GM23338 (cell line): ENCODE results near the gene OR4L1. TPM values are rescaled to one million over a fixed set of nuclear protein-coding genes. Genes with fewer than 3 reads are reported as not detected.

Source experiments
- ATAC-seq: fragments of 200-7000 bp; cut with Tn5 transposase; 3 replicates; pipeline ENCODE4 v1.9.1; 2020
- DNase-seq: peaks from one replicate; pipeline ENCODE4 v3.0.0-alpha.2; 2015; ENCODE audit warnings: low spot score
- H2AFZ ChIP-seq: fragments of 200-600 bp; sonication (generic); 2 replicates; pipeline ENCODE4 v1.8.0; 2016; ENCODE audit warnings: antibody characterized with exemption, mild to moderate bottlenecking, moderate library complexity
- H3F3A ChIP-seq: fragments of 200-600 bp; sonication (generic); replicated peaks from 2 replicates; pipeline ENCODE4 v1.8.0; 2017; ENCODE audit warnings: antibody characterized with exemption, mixed run types, low read depth
- H3K27ac ChIP-seq: fragments of 200-600 bp; sonication (generic); 2 replicates; pipeline ENCODE4 v1.6.1; 2016; ENCODE audit warnings: low read depth
- H3K27me3 ChIP-seq: fragments of 200-600 bp; sonication (generic); 2 replicates; pipeline ENCODE4 v1.8.0; 2016; ENCODE audit warnings: mild to moderate bottlenecking, mixed run types, moderate library complexity; ENCODE audit not compliant: insufficient read depth
- H3K36me3 ChIP-seq: fragments of 200-600 bp; sonication (generic); 2 replicates; pipeline ENCODE4 v1.8.0; 2016; ENCODE audit warnings: mild to moderate bottlenecking; ENCODE audit not compliant: insufficient read depth
- H3K4me1 ChIP-seq: fragments of 200-600 bp; sonication (generic); 2 replicates; pipeline ENCODE4 v1.8.0; 2016; ENCODE audit warnings: mild to moderate bottlenecking, moderate library complexity; ENCODE audit not compliant: insufficient read depth
- H3K4me2 ChIP-seq: fragments of 200-600 bp; sonication (generic); 2 replicates; pipeline ENCODE4 v1.7.1; 2017; ENCODE audit warnings: mixed run types
- H3K4me3 ChIP-seq: fragments of 200-600 bp; sonication (generic); 2 replicates; pipeline ENCODE4 v1.6.1; 2016; ENCODE audit warnings: mixed run types
- H3K79me2 ChIP-seq: fragments of 200-600 bp; sonication (generic); replicated peaks from 2 replicates; pipeline ENCODE4 v1.8.0; 2017; ENCODE audit warnings: mild to moderate bottlenecking; ENCODE audit not compliant: insufficient read depth
- H3K9me2 ChIP-seq: fragments of 200-600 bp; sonication (generic); 2 replicates; pipeline ENCODE4 v1.8.0; 2017; ENCODE audit not compliant: insufficient read depth
- H4K20me1 ChIP-seq: fragments of 200-600 bp; sonication (generic); replicated peaks from 2 replicates; pipeline ENCODE4 v1.8.0; 2017; ENCODE audit warnings: mild to moderate bottlenecking; ENCODE audit not compliant: insufficient read depth
- H3K27ac Mint-ChIP-seq: 2 replicates; pipeline ENCODE4 v1.8.0; 2020; ENCODE audit warnings: inconsistent platforms, mild to moderate bottlenecking, moderate library complexity, mixed read lengths
- H3K27me3 Mint-ChIP-seq: 3 replicates; pipeline ENCODE4 v1.8.0; 2022; ENCODE audit warnings: low read depth, mild to moderate bottlenecking, moderate library complexity, mixed read lengths, inconsistent platforms; ENCODE audit not compliant: insufficient read depth, poor library complexity
- H3K36me3 Mint-ChIP-seq: 3 replicates; pipeline ENCODE4 v1.8.0; 2021; ENCODE audit warnings: low read depth, mild to moderate bottlenecking, inconsistent platforms, moderate library complexity, mixed read lengths
- H3K4me1 Mint-ChIP-seq: 3 replicates; pipeline ENCODE4 v1.8.0; 2020; ENCODE audit warnings: mild to moderate bottlenecking, inconsistent platforms, mixed read lengths
- H3K4me3 Mint-ChIP-seq: 3 replicates; pipeline ENCODE4 v1.8.0; 2021; ENCODE audit warnings: moderate library complexity, mild to moderate bottlenecking, inconsistent platforms, mixed read lengths
- H3K9me3 Mint-ChIP-seq: 3 replicates; pipeline ENCODE4 v1.8.0; 2020; ENCODE audit warnings: moderate library complexity, mild to moderate bottlenecking, inconsistent platforms, mixed read lengths
- CREB1 ChIP-seq: fragments of 250-450 bp; sonication (Bioruptor Pico); IDR thresholded peaks from 2 replicates; pipeline ENCODE4 v1.5.0; 2020; ENCODE audit warnings: low read depth, mild to moderate bottlenecking, moderate library complexity
- EZH2 ChIP-seq: fragments of 200-600 bp; sonication (generic); IDR thresholded peaks from one replicate; pipeline ENCODE4 v1.8.0; 2017; ENCODE audit warnings: antibody characterized with exemption, mild to moderate bottlenecking, low read depth; ENCODE audit not compliant: unreplicated experiment
- EZH2phosphoT487 ChIP-seq: fragments of 200-600 bp; sonication (generic); IDR thresholded peaks from one replicate; pipeline ENCODE4 v1.8.1; 2018; ENCODE audit warnings: antibody characterized with exemption; ENCODE audit not compliant: unreplicated experiment
- JUNB ChIP-seq: IDR thresholded peaks from one replicate; pipeline ENCODE4 v1.6.1; 2016; ENCODE audit warnings: antibody characterized with exemption; ENCODE audit not compliant: unreplicated experiment
- NANOG ChIP-seq: IDR thresholded peaks from 2 replicates; pipeline ENCODE4 v1.6.1; 2016; ENCODE audit warnings: antibody characterized with exemption, borderline replicate concordance
- STAT1 ChIP-seq: IDR thresholded peaks from one replicate; pipeline ENCODE4 v1.6.1; 2016; ENCODE audit warnings: antibody characterized with exemption; ENCODE audit not compliant: unreplicated experiment
- ZNF114 ChIP-seq: fragments of 250-450 bp; sonication (Bioruptor Pico); IDR thresholded peaks from 2 replicates; pipeline ENCODE4 v1.5.0; 2020; ENCODE audit warnings: mild to moderate bottlenecking, moderate library complexity
- polyA plus RNA-seq: library from polyadenylated mRNA; unstranded; fragments of >200 nt; fragmentation: Nextera tagmentation; extraction: Ambion mirVana; gene quantifications from 2 replicates; pipeline ENCODE4 v1.2.1, GENCODE V29; 2016
- total RNA-seq: library from RNA; depleted of rRNA; stranded (reverse); fragments of >200 nt; shearing (Covaris generic); gene quantifications from 2 replicates; pipeline ENCODE4 v1.2.3, GENCODE V29; 2014
- TF ChIP-seq, protein P1 (sequence below): fragments of 250-450 bp; sonication (Bioruptor Pico); IDR thresholded peaks from 2 replicates; pipeline ENCODE4 v1.5.0; 2020; ENCODE audit warnings: mild to moderate bottlenecking, moderate library complexity
- TF ChIP-seq, protein P2 (sequence below): IDR thresholded peaks from one replicate; pipeline ENCODE4 v1.6.1; 2018; ENCODE audit warnings: antibody characterized with exemption; ENCODE audit not compliant: unreplicated experiment

Gene OR4L1
- total and polyA plus RNA-seq, 2 experiments from 2014 or later = not detected

GRCh38 chr14:20035449-20035848, 24.4 kb upstream of the OR4L1 start (continued):
- TF ChIP-seq, protein P1, sequence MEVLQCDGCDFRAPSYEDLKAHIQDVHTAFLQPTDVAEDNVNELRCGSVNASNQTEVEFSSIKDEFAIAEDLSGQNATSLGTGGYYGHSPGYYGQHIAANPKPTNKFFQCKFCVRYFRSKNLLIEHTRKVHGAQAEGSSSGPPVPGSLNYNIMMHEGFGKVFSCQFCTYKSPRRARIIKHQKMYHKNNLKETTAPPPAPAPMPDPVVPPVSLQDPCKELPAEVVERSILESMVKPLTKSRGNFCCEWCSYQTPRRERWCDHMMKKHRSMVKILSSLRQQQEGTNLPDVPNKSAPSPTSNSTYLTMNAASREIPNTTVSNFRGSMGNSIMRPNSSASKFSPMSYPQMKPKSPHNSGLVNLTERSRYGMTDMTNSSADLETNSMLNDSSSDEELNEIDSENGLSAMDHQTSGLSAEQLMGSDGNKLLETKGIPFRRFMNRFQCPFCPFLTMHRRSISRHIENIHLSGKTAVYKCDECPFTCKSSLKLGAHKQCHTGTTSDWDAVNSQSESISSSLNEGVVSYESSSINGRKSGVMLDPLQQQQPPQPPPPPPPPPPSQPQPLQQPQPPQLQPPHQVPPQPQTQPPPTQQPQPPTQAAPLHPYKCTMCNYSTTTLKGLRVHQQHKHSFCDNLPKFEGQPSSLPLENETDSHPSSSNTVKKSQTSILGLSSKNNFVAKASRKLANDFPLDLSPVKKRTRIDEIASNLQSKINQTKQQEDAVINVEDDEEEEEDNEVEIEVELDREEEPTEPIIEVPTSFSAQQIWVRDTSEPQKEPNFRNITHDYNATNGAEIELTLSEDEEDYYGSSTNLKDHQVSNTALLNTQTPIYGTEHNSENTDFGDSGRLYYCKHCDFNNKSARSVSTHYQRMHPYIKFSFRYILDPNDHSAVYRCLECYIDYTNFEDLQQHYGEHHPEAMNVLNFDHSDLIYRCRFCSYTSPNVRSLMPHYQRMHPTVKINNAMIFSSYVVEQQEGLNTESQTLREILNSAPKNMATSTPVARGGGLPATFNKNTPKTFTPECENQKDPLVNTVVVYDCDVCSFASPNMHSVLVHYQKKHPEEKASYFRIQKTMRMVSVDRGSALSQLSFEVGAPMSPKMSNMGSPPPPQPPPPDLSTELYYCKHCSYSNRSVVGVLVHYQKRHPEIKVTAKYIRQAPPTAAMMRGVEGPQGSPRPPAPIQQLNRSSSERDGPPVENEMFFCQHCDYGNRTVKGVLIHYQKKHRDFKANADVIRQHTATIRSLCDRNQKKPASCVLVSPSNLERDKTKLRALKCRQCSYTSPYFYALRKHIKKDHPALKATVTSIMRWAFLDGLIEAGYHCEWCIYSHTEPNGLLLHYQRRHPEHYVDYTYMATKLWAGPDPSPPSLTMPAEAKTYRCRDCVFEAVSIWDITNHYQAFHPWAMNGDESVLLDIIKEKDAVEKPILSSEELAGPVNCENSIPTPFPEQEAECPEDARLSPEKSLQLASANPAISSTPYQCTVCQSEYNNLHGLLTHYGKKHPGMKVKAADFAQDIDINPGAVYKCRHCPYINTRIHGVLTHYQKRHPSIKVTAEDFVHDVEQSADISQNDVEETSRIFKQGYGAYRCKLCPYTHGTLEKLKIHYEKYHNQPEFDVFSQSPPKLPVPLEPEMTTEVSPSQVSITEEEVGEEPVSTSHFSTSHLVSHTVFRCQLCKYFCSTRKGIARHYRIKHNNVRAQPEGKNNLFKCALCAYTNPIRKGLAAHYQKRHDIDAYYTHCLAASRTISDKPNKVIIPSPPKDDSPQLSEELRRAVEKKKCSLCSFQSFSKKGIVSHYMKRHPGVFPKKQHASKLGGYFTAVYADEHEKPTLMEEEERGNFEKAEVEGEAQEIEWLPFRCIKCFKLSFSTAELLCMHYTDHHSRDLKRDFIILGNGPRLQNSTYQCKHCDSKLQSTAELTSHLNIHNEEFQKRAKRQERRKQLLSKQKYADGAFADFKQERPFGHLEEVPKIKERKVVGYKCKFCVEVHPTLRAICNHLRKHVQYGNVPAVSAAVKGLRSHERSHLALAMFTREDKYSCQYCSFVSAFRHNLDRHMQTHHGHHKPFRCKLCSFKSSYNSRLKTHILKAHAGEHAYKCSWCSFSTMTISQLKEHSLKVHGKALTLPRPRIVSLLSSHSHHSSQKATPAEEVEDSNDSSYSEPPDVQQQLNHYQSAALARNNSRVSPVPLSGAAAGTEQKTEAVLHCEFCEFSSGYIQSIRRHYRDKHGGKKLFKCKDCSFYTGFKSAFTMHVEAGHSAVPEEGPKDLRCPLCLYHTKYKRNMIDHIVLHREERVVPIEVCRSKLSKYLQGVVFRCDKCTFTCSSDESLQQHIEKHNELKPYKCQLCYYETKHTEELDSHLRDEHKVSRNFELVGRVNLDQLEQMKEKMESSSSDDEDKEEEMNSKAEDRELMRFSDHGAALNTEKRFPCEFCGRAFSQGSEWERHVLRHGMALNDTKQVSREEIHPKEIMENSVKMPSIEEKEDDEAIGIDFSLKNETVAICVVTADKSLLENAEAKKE (CRISPR knock-in tag) = no peak
- no peak for TF ChIP-seq ZNF114 (CRISPR knock-in tag)
- no peak for TF ChIP-seq EZH2phosphoT487

GRCh38 chr14:20035938-20036337, 23.9 kb upstream of the OR4L1 start, which contains the start of gene OR4K13:
OR4K13 (minus strand) TSS chr14:20036038; CDS start chr14:20034758, 1,280 bp downstream.
- Histone ChIP-seq H3K36me3 (no peaks in the 10 kb centered on the region; the same call in 1 of the 2 replicates), H4K20me1 (no peaks in the 10 kb centered on the region), H2AFZ (no peak within 1 kb of the TSS), H3K27ac (no peak within 1 kb of the TSS), H3K9me2 (no peaks in the 10 kb centered on the region), H3K79me2 (no peaks in the 10 kb centered on the region), H3K4me2 (no peak within 1 kb of the TSS), H3K4me3 (no peak within 1 kb of the TSS), H3K27me3 (no peaks in the 10 kb centered on the region), H3K4me1 (no peaks in the 10 kb centered on the region), H3F3A (no peaks in the 10 kb centered on the region)
- Mint-ChIP-seq H3K27me3 (no peaks in the 10 kb centered on the region), H3K27ac (no peak within 1 kb of the TSS), H3K4me1 (no peaks in the 10 kb centered on the region), H3K36me3 (peaks cover 9% of the 10 kb centered on the region; the same call in 2 of the 3 replicates), H3K9me3 (peaks cover 76% of the 10 kb centered on the region), H3K4me3 (no peak within 1 kb of the TSS)
- ATAC-seq = no peak
- no peak for DNase-seq
- TF ChIP-seq JUNB (no peak), CREB1 (CRISPR knock-in tag) (no peak), STAT1 (no peak), EZH2 (no peak), NANOG (no peak), ZNF114 (CRISPR knock-in tag) (no peak)
- TF ChIP-seq, protein P2, sequence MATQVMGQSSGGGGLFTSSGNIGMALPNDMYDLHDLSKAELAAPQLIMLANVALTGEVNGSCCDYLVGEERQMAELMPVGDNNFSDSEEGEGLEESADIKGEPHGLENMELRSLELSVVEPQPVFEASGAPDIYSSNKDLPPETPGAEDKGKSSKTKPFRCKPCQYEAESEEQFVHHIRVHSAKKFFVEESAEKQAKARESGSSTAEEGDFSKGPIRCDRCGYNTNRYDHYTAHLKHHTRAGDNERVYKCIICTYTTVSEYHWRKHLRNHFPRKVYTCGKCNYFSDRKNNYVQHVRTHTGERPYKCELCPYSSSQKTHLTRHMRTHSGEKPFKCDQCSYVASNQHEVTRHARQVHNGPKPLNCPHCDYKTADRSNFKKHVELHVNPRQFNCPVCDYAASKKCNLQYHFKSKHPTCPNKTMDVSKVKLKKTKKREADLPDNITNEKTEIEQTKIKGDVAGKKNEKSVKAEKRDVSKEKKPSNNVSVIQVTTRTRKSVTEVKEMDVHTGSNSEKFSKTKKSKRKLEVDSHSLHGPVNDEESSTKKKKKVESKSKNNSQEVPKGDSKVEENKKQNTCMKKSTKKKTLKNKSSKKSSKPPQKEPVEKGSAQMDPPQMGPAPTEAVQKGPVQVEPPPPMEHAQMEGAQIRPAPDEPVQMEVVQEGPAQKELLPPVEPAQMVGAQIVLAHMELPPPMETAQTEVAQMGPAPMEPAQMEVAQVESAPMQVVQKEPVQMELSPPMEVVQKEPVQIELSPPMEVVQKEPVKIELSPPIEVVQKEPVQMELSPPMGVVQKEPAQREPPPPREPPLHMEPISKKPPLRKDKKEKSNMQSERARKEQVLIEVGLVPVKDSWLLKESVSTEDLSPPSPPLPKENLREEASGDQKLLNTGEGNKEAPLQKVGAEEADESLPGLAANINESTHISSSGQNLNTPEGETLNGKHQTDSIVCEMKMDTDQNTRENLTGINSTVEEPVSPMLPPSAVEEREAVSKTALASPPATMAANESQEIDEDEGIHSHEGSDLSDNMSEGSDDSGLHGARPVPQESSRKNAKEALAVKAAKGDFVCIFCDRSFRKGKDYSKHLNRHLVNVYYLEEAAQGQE = no peak
